Activated CD8-positive, alpha-beta T cell treated with anti-CD3 and anti-CD28 coated beads, Interleukin-2, amount 10 ng/mL, durations not matched to agents 7 days and 5 days (primary cell): ENCODE results near the gene CD247. TPM values are rescaled to one million over a fixed set of nuclear protein-coding genes. Genes with fewer than 3 reads are reported as not detected.

ENCODE experiments used
- ATAC-seq: fragments of 150-1000 bp; cut with Tn5 transposase; one replicate; pipeline ENCODE4 v1.10.0; 2021; ENCODE audit warnings: moderate library complexity
- CTCF ChIA-PET: fragments of 350-600 bp; sonication (Branson Sonifier 250); formaldehyde crosslinking; loops from one replicate; lab custom pipeline; 2021; ENCODE audit warnings: antibody characterized with exemption; lab: Charles Lee
- POLR2A ChIA-PET: fragments of 350-600 bp; sonication (Branson Sonifier 250); formaldehyde crosslinking; loops from one replicate; lab custom pipeline; 2021; ENCODE audit warnings: antibody characterized with exemption; lab: Charles Lee
- DNase-seq: peaks from one replicate; pipeline ENCODE4 v3.0.0-alpha.2; 2020
- H3K27ac Mint-ChIP-seq: one replicate; pipeline ENCODE4 v1.8.0; 2021; ENCODE audit warnings: mild to moderate bottlenecking, mixed read lengths
- H3K27me3 Mint-ChIP-seq: one replicate; pipeline ENCODE4 v1.8.0; 2021; ENCODE audit warnings: low read depth, mixed read lengths
- H3K36me3 Mint-ChIP-seq: one replicate; pipeline ENCODE4 v1.8.0; 2021; ENCODE audit warnings: low read depth, mixed read lengths
- H3K4me1 Mint-ChIP-seq: one replicate; pipeline ENCODE4 v1.8.0; 2021; ENCODE audit warnings: low read depth, mixed read lengths
- H3K4me3 Mint-ChIP-seq: one replicate; pipeline ENCODE4 v1.8.0; 2021; ENCODE audit warnings: mild to moderate bottlenecking, mixed read lengths
- H3K9me3 Mint-ChIP-seq: one replicate; pipeline ENCODE4 v1.8.0; 2022; ENCODE audit warnings: mixed read lengths; ENCODE audit not compliant: insufficient read depth
- total RNA-seq, 2 experiments: library from RNA; stranded (reverse); gene quantifications; one replicate each; pipeline ENCODE4 v1.2.3, GENCODE V29; 2021

The CD247 gene
- total RNA-seq, 2 experiments from 2014 or later, result 243 to 251 TPM

- POLR2A ChIA-PET, result no interaction called here
- H3K4me3 Mint-ChIP-seq, result no peak overlapping the region
- peaks cover 28% of the 10 kb centered on the region for H3K4me1 Mint-ChIP-seq
Measured at GRCh38 chr1:167428395-167428794, 89.9 kb downstream of the CD247 start.

DNA sequence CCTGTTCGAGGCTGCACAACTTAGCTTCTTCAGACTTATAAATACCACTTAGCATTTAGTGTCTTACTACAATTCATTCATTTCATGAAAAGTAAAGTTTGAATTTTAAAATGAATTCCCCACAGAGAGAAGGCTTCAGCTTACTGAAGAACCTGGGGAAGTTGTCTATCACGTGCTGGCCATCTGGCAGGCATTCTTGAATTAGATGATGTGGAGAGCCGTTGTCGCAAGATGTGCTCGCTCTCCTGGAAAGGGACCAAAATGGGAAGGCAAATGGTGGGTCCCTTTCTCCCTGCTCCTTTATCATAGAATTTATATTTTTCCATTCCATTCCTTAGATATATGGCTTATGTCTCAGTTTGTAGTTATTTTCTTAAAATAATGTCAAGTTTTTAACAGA is 90.5 kb downstream of the CD247 start:
- POLR2A ChIA-PET, result no interaction called here
- no peak for DNase-seq

More at GRCh38 chr1:167428395-167428794, 89.9 kb downstream of the CD247 start:
- Mint-ChIP-seq H3K36me3 (peaks cover 51% of the 10 kb centered on the region), H3K9me3 (no peaks in the 10 kb centered on the region), H3K27ac (peak overlapping the region; percentile 66), H3K27me3 (no peaks in the 10 kb centered on the region)
- CTCF ChIA-PET, result interaction anchor here (1.6 to 2.7 kb wide), 4 partner anchors 26 to 127 kb away, joined by 4 to 8 read pairs (median 6); no protein-coding TSS in a partner anchor
- no peak for ATAC-seq
- DNase-seq, result peak; percentile 25

DNA sequence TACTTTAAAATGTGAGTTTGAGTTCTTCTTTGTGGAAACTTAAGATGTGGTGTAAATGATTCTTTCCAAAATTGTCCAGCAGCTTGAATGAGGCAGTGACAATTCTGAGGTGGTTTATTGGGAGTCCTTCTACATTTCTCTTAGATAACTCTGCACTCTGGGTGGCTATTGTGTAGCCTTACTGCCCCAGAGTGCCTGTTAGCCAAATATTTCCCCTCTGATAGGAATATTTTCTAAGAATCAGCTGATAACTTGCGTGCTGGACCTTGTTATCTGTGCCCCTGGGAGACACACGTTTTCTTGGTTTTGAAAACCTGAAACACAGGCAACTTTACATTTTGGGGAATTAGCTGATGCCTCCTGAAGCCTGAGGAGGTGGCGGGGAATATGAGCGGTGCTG is 91.6 kb downstream of the CD247 start:
- peaks cover 38% of the 10 kb centered on the region for H3K36me3 Mint-ChIP-seq
- no peaks in the 10 kb centered on the region for H3K9me3 Mint-ChIP-seq
- H3K4me1 Mint-ChIP-seq, result peaks cover 28% of the 10 kb centered on the region
- H3K27ac Mint-ChIP-seq, result no peak overlapping the region
- ChIA-PET CTCF (interaction anchor here (0.9 to 2.7 kb wide), 4 partner anchors 28 to 129 kb away, joined by 3 to 8 read pairs (median 4); no protein-coding TSS in a partner anchor), POLR2A (no interaction called here)
- ATAC-seq, result no peak
- H3K27me3 Mint-ChIP-seq, result no peaks in the 10 kb centered on the region
- H3K4me3 Mint-ChIP-seq, result no peak overlapping the region
- no peak for DNase-seq

More for the DNA sequence above, 90.5 kb downstream of the CD247 start:
- Mint-ChIP-seq H3K27me3 (no peaks in the 10 kb centered on the region), H3K9me3 (no peaks in the 10 kb centered on the region), H3K27ac (peak overlapping the region; percentile 66), H3K4me3 (no peak overlapping the region), H3K4me1 (peaks cover 28% of the 10 kb centered on the region), H3K36me3 (peaks cover 45% of the 10 kb centered on the region)
- CTCF ChIA-PET, result interaction anchor here (0.8 to 2.7 kb wide), 5 partner anchors 26 to 159 kb away, joined by 3 to 8 read pairs (median 5); no protein-coding TSS in a partner anchor
- no peak for ATAC-seq

GRCh38 chr1:167425482-167425881 is 92.8 kb downstream of the CD247 start:
- ATAC-seq, result no peak
- Mint-ChIP-seq H3K4me1 (peaks cover 21% of the 10 kb centered on the region), H3K27ac (no peak overlapping the region), H3K9me3 (no peaks in the 10 kb centered on the region), H3K27me3 (no peaks in the 10 kb centered on the region), H3K36me3 (peaks cover 27% of the 10 kb centered on the region), H3K4me3 (no peak overlapping the region)
- DNase-seq, result no peak
- ChIA-PET POLR2A (interaction anchor here (0.6 to 0.8 kb wide), 2 partner anchors 115 to 1597 kb away, joined by 3 read pairs; no protein-coding TSS in a partner anchor), CTCF (interaction anchor here (0.6 to 1.9 kb wide), 5 partner anchors 10 to 375 kb away, joined by 3 to 6 read pairs (median 4); no protein-coding TSS in a partner anchor)

DNA sequence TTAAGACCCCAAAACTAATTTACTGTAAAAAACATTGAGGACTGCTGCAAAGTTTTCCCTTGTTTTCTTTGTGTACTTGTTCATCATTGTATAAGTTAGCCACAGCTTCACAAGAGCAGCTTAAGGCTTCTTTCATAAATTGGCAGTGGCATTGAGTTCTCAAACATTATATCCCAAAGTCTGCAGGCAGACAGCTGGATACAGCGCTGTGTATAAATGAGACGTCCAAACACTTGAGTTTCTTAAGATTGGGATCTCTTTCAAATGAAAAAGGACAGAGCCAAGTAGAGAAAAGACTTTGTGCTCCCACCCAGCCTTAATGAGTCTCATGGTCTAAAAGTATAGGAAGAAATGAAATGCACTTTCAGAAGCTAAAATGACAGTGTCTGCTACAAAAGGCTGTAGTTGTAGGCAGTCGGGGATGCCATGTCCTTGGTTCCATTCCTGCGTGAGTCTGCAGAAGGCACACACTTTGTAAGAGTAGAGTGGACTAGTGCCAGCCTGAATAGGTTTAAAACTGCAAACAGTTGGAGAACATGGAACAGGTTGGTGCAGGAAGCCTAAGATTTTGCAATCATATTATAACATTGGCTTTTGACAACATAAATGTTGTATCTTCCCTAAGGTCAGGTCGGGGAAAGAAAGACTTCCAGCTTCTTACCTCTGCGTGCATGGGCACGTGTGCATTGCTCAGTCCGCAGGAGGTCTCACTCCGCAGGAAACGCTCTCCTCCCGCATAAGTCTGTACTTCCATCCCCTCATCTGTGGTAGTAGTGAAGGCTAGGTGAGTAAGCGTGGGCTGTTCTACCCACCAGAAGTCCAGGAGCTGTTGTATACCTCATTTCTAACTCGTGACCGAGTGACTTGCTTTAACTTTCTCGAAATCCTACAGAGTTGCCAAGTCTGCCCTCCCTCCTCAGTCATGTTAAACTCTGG is 94.4 kb downstream of the CD247 start:
- Mint-ChIP-seq H3K4me1 (peaks cover 11% of the 10 kb centered on the region), H3K27ac (no peak overlapping the region), H3K27me3 (no peaks in the 10 kb centered on the region), H3K36me3 (peaks cover 15% of the 10 kb centered on the region), H3K9me3 (no peaks in the 10 kb centered on the region), H3K4me3 (no peak overlapping the region)
- DNase-seq, result no peak
- ATAC-seq, result no peak
- CTCF ChIA-PET, result interaction anchor here (0.7 to 1.9 kb wide), 7 partner anchors 9 to 117 kb away, joined by 3 to 6 read pairs (median 4); no protein-coding TSS in a partner anchor
- POLR2A ChIA-PET, result no interaction called here

DNA sequence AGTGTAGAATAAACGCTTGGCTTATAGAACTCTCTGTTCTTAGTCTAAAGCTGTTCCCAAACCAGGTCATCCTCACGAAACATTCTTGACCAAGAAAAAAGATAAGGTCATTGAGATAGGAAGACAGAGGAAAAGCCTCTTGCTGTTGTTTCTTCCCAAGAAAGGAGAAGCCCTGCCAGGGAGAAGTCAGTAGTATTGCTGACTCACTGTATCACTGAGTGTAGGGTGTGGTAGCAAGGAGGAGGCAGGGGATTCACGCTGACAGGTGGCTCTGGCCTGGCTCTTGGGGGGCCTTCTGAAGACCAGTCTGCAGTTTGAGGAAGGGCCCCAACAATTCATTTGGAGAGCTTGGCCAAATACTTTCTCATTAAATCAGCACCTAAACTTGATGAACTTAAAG is 97.8 kb downstream of the CD247 start:
- POLR2A ChIA-PET, result no interaction called here
- CTCF ChIA-PET, result interaction anchor here (1.1 to 1.6 kb wide), 2 partner anchors 12 to 152 kb away, joined by 4 to 5 read pairs; no protein-coding TSS in a partner anchor
- Mint-ChIP-seq H3K4me3 (no peak overlapping the region), H3K27me3 (no peaks in the 10 kb centered on the region), H3K4me1 (peaks cover 10% of the 10 kb centered on the region), H3K27ac (no peak overlapping the region), H3K36me3 (peaks cover 9% of the 10 kb centered on the region), H3K9me3 (no peaks in the 10 kb centered on the region)
- no peak for ATAC-seq
- DNase-seq, result no peak

DNA sequence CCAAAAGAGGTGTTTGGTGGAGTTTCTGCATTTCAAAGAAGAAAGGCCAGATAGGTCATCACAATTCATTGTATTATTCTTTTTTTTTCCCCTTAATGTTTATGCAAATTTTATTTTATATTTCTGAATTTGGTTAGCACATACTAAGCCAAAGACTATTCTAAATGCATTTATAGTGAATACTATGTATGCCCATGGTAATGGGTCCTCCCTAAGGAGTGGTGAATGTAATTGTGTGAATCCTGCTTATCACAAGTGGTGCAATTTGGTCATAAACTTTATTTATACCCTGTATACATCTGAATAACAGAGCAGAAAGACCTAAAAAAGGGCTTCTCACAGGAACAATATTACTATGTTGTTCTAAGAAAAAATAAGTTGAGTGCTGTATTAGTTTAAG is 99.1 kb downstream of the CD247 start:
- peaks cover 15% of the 10 kb centered on the region for H3K36me3 Mint-ChIP-seq
- ATAC-seq (no peak), DNase-seq (no peak)
- no peaks in the 10 kb centered on the region for H3K9me3 Mint-ChIP-seq
- H3K4me3 Mint-ChIP-seq, result no peak overlapping the region
- H3K27ac Mint-ChIP-seq, result no peak overlapping the region
- no peaks in the 10 kb centered on the region for H3K27me3 Mint-ChIP-seq
- H3K4me1 Mint-ChIP-seq, result peaks cover 10% of the 10 kb centered on the region
- ChIA-PET POLR2A (no interaction called here), CTCF (interaction anchor here (1.0 to 2.6 kb wide), 2 partner anchors 10 to 115 kb away, joined by 5 to 6 read pairs; no protein-coding TSS in a partner anchor)

- DNase-seq (no peak), ATAC-seq (no peak)
- peaks cover 10% of the 10 kb centered on the region for H3K4me1 Mint-ChIP-seq
- ChIA-PET CTCF (interaction anchor here (1.0 to 2.6 kb wide), 5 partner anchors 9 to 425 kb away, joined by 3 to 9 read pairs (median 5); no protein-coding TSS in a partner anchor), POLR2A (no interaction called here)
- H3K27ac Mint-ChIP-seq, result no peak overlapping the region
- H3K36me3 Mint-ChIP-seq, result peaks cover 18% of the 10 kb centered on the region
- H3K4me3 Mint-ChIP-seq, result no peak overlapping the region
- no peaks in the 10 kb centered on the region for H3K27me3 Mint-ChIP-seq
- H3K9me3 Mint-ChIP-seq, result no peaks in the 10 kb centered on the region
Measured at GRCh38 chr1:167418391-167418790, 99.9 kb downstream of the CD247 start.

DNA sequence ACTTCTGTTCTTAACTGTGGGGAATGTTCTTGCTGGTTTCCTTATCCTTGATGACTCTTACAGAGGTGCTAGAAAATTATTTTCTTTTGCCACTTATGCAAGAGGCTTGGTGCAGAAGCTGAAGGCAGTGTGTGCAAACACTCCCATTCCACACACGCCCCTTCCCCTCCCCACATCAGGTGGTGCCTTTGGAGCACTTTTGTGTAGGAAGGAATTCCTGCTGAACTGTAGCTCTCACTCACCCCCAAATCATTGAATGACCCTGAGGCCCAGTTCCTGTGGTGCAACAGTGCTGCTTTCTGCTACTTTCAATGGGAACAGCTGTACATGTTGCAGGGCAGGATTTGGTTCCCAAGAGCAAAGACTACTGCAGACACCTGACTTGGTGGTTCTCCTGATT is 101.8 kb downstream of the CD247 start:
- no peaks in the 10 kb centered on the region for H3K27me3 Mint-ChIP-seq
- H3K36me3 Mint-ChIP-seq, result peaks cover 28% of the 10 kb centered on the region
- ATAC-seq (no peak), DNase-seq (no peak)
- H3K4me3 Mint-ChIP-seq, result no peak overlapping the region
- CTCF ChIA-PET, result interaction anchor here (1.7 to 2.4 kb wide), 2 partner anchors 117 to 124 kb away, joined by 4 to 9 read pairs; no protein-coding TSS in a partner anchor
- peaks cover 10% of the 10 kb centered on the region for H3K4me1 Mint-ChIP-seq
- no peak overlapping the region for H3K27ac Mint-ChIP-seq
- H3K9me3 Mint-ChIP-seq, result no peaks in the 10 kb centered on the region
- POLR2A ChIA-PET, result no interaction called here

- Mint-ChIP-seq H3K36me3 (peaks cover 30% of the 10 kb centered on the region), H3K27me3 (no peaks in the 10 kb centered on the region), H3K4me1 (peaks cover 10% of the 10 kb centered on the region), H3K9me3 (no peaks in the 10 kb centered on the region), H3K4me3 (no peak overlapping the region), H3K27ac (no peak overlapping the region)
- no peak for DNase-seq
- POLR2A ChIA-PET, result no interaction called here
- ATAC-seq, result no peak
- CTCF ChIA-PET, result interaction anchor here (0.7 to 2.7 kb wide), 4 partner anchors 12 to 127 kb away, joined by 3 to 10 read pairs (median 4); no protein-coding TSS in a partner anchor
Measured at GRCh38 chr1:167413328-167413727, 105.0 kb downstream of the CD247 start.

GRCh38 chr1:167412920-167413319 is 105.4 kb downstream of the CD247 start:
- CTCF ChIA-PET, result interaction anchor here (0.8 to 2.7 kb wide), 3 partner anchors 11 to 128 kb away, joined by 3 to 10 read pairs (median 6); no protein-coding TSS in a partner anchor
- Mint-ChIP-seq H3K36me3 (peaks cover 29% of the 10 kb centered on the region), H3K27ac (peak overlapping the region; percentile 1), H3K9me3 (no peaks in the 10 kb centered on the region), H3K4me1 (peaks cover 10% of the 10 kb centered on the region), H3K27me3 (no peaks in the 10 kb centered on the region), H3K4me3 (no peak overlapping the region)
- no peak for DNase-seq
- ATAC-seq, result no peak
- POLR2A ChIA-PET, result no interaction called here
